Adipose tissue (tissue), 3 donors: ENCODE results near the gene ST6GALNAC2. TPM values are rescaled to one million over a fixed set of nuclear protein-coding genes. Genes with fewer than 3 reads are reported as not detected.
A peak's percentile ranks its signal among the peaks of the same experiment; 100 is the strongest.
"Not testable (repeated sequence)": the region's sequence is repeated elsewhere in the genome, so short reads cannot be mapped to it uniquely, and the experiment has no call there.

Experiments used
- H3K27ac ChIP-seq: one replicate; pipeline ENCODE4 v1.5.1; 2013; ENCODE audit warnings: low read depth, low read length
- WGBS, 3 donors: extraction: QIAGEN DNeasy Blood & Tissue Kit; methylation state at CpG; one replicate each; pipeline ENCODE4 v1.1.7; 2013; 5-methylcytosine and 5-hydroxymethylcytosine counted together
- polyA plus RNA-seq, 3 donors: library from polyadenylated mRNA; stranded (reverse); fragments of 200-250 nt; gene quantifications; one replicate each; pipeline ENCODE4 v1.2.3, GENCODE V29; 2013
- donor health status: healthy with polysubstance abuse.
- donor health status: Bipolar disorder and iron deficiency.
- donor health status: healthy.

The ST6GALNAC2 gene
- polyA plus RNA-seq, 3 donors, result 2.0 to 6.4 (median 4.2) TPM

DNA sequence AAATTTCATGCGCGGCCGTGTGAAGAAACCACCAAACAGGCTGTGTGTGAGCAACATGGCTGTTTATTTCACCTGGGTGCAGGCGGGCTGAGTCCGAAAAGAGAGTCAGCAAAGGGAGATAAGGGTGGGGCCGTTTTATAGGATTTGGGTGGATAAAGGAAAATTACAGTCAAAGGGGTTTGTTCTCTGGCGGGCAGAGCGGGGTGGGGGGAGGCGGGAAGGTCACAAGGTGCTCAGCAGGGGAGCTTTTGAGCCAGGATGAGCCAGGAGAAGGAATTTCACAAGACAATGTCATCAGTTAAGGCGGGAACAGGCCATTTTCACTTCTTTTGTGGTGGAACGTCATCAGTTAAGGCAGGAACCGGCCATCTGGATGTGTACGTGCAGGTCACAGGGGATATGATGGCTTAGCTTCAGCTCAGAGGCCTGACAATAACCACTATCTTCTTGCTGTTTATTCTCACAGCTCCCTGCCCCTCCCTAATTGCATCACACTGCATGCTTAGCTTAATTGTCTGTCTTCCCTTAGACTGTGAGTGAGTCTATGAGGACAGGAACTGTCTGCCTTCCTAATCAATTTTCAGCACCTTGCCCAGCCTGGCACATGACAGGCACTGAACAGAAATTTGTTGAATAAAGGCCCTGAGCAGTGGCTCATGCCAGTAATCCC, 25.6 kb upstream of the ST6GALNAC2 start:
- not testable (repeated sequence) for H3K27ac ChIP-seq
- WGBS, 3 donors, result 57 to 69% (median 61%) methylated on average over 11 to 13 of the region's 13 CpGs

DNA sequence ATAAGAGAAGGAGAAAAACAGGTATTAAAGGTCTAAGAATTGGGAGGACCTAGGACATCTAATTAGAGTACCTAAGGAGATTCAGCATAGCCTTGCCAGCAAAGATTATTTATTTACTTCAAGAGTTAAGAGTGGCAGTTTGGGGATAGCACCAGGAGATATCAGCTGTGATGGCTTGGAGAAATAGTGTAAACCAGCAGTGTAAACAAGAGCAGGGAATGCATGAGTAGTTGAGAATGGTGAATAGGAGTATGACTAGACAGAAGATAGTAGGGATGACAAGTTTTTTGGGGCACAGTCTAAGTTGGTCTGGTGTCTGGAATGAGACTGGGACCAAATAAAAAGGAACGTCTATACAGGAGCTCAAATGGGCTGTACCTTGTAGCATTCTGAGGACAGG, 21.0 kb upstream of the ST6GALNAC2 start:
- WGBS, 3 donors, result 65 to 75% (median 73%) methylated on average over 1 of the region's 1 CpG
- not testable (repeated sequence) for H3K27ac ChIP-seq

DNA sequence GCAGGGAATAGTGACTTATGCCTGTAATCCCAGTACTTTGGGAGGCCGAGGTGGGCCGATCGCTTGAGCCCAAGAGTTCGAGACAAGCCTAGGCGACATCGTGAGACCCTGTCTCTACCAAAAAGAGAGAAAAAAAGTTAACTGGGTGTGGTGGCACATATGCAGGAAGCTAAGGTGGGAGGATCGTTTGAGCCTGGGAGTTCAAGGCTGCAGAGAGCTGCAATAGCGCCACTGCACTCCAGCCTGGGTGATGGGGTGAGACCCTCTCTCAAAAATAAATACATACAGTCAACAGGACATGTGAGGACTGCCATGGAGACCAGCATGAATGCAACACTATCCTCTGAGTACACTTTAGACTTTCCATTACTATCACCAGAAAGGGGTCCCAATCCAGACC, 15.4 kb upstream of the ST6GALNAC2 start:
- H3K27ac ChIP-seq, result no peak overlapping the region
- WGBS, 3 donors, result 84 to 85% (median 84%) methylated on average over 8 of the region's 8 CpGs

DNA sequence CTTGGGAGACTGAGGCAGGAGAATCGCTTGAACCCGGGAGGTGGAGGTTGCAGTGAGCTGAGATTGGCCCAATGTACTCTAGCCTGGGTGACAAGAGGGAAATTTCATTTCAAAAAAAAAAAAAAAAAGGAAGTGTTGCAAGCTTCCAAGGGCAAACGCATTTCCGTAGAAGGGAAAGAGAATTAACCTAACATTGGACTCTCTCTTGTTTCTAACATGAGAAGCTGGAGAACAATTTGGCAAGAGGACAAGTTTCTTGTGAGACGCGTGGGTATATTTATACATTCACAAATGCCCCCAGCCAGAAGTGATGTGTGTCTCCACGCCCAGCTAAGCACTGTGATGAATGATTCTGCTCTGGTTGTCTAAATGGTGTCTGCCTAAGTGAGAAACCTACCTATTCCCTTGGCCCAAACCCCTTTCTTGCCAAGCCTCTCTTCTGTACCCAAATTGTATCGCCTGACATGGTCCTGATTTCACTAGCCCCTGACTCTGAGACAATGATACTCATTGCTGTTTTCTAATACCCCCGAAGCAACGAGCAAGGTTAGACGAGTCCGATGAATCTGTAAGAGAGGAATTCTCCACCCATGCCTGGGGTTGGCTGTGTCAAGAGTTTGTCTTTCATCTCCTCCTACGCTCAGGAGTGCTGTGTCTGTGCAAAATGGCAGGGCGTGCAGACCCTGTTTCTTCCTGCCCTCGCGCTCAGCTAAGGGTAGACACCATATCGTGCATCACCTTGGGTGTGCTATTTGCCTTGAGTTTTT, 14.2 kb upstream of the ST6GALNAC2 start:
- peak overlapping the region; percentile 54 for H3K27ac ChIP-seq
- 60 to 79% (median 70%) methylated on average over 17 of the region's 17 CpGs for WGBS, 3 donors

DNA sequence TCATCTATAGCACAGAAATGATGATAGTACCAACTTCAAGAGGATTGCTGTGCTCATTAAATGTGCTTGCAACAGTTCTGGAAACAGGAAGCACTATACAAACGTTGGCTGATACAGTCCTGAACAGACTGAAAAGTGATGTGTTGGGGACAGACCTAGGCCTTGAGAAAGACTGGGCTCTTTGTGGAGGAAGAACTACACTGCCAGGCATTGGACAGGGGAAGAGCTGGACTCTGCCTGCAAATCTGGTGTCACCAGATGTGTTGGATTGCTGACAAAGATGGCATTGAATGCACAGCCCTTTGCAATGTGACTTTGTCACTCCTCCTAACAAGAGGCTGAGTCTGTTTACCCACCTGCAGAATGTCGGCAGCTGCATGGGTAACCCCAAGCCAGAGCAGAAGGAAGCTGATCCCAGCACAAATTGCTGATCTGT, 12.4 kb upstream of the ST6GALNAC2 start:
- H3K27ac ChIP-seq, result no peak overlapping the region
- 22 to 34% (median 23%) methylated on average over 2 of the region's 2 CpGs for WGBS, 3 donors

DNA sequence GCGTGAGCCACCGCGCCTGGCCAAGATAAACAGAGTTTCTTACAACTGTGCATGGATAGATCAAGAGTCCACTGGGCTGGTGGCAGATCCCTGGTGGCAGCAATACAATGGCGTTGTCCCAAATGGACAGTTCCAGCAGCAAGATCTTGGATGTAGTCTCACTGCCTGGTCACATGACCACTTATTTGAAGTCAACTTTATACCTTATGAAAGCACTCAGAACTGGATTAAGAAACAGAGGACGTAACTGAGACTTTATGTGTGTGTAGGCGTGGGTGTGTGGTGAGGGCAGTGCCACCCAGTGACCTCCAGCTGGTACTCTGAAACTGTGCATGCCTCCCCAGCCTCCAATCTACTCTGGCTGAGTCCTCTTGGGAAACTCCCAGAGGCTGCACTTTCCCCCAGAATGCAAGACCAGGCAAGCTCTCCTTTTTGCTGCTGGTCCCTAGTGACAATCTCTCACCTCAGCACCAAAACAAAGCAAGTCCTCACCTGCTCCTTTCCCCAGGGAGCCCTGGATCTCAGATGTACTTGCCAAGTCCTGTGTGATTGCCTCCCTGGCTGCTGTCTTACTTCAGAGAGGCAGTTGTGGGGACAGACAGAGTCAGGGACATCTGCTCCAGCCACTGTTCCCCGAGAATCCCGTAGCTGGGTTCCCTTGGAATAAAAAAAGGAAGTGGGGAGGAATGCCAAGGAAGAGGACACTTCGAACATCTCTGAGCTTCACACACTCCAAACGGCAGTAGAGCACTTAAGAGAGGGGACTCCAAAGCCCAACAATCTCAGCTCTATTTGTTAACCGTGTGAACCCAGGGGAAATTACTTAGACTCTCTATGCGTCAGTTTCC, 11.7 kb upstream of the ST6GALNAC2 start:
- H3K27ac ChIP-seq, result no peak overlapping the region

DNA sequence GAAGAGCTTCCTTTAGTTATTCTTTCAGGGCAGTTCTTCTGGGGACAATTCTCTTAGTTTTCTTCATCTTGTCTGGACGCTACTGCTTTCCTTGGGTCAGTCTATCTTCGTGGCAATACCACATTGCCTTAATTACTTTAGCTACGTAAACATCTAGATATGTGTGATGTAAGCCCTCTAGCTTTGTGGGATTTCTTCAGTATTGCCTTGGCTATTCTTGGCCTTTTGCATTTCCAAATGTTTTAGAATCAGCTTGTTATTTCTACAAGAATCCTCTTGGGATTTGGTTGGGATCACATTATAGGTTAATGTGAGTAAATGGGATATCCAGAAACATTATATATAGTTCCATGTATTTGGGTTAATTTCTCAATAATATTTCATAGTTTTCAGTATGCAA, 9.0 kb upstream of the ST6GALNAC2 start:
- no peak overlapping the region for H3K27ac ChIP-seq
- WGBS, 3 donors, result 64 to 85% (median 68%) methylated on average over 3 of the region's 3 CpGs

More for the DNA sequence above, 11.7 kb upstream of the ST6GALNAC2 start:
- 45 to 67% (median 52%) methylated on average over 12 of the region's 12 CpGs for WGBS, 3 donors

DNA sequence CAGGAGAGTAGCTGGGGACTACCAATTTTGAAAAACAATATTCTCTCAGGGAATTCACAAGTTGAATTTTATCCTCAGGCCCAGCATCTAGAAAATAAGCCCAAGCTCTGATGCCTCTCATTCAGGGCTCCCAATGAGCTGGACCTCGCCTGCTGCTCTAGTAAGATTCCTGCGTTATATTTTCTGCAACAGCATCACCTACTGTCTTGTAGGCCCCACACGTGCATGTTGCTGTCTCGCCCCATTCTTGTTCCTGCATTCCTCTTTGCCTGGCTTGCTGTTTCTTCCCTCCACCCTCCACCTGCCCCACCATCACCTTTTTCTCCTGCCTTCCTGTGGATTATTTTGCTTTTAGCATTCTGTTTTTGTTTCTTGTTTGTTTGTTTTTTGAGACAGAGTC, 8.3 kb upstream of the ST6GALNAC2 start:
- 84 to 86% (median 85%) methylated on average over 4 of the region's 4 CpGs for WGBS, 3 donors
- H3K27ac ChIP-seq, result no peak overlapping the region

DNA sequence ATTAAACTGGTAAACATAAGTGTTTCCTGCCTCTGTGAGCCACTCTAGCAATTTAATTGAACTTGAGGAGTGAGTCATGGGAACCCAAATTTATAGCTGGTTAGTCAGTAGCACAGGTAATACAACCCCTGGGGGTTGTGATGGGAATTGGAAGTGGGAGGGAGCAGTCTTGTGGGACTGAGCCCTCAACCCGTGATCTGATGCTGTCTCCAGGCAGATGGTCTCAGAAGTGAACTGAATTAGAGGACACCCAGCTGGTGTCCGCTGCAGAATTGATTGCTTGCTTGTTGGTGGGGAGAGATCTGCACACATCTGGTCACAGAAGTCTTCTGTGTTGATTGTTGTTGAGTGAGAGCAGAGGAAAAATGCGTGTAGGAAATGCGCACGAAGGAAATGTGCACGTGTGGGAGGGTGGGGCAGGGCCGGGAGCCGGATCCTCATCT, 7.7 kb upstream of the ST6GALNAC2 start:
- H3K27ac ChIP-seq, result no peak overlapping the region
- WGBS, 3 donors, result 76 to 82% (median 80%) methylated on average over 8 of the region's 8 CpGs

DNA sequence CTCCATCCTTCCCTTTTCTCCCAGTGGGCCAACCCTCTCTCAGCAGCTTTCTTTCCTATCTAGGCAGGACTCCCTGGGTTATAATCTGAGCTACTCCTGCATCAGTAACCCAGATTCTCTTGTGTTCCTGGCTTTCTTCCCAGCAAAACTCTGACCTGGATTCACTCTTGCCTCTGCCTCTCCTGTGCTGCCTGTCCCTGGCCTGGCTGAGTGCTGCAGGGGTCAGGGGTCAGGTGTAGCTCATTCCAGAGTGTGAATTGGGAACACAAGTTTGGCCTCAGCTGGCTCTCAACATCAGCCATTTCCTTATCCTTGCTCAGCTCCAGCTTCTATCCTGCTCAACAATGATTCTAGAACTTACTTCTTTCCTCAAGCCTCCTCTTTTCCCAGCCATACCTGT, 2.5 kb upstream of the ST6GALNAC2 start:
- no peak overlapping the region for H3K27ac ChIP-seq

DNA sequence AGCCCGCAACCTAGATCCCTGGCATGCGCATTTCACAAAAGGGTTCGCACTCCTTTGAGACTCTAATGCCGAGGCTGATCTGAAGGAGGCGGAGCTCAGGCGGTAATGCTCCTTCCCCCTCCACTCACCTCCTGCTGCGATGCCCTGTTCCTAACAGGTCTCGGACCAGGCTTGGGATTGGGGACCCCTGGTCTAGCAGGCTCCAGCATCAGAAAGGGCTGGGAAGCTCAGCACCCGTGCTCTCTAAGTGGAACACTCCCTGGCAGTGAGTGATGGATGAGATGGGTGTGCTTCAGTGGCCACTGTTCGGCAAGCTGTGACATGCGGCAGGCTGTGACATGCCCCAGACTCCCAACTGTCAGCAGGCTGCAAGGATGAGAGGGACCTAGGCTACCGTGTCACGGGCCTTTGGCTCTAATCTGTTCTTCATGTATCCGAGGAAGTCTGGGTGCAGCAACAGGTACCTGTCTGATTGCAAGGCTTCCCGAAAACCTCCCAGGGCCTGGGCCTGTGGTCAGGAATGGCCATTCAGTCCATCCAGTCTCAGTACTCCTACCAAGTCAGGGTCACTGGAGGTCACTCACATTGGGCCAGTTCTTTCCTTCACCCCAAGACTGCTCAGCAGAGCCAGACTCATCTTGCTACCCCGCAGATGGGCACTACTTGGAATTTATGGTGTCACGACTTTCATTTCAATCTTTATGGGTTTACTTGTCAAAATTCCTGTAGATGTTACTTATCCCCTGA, 1.3 kb upstream of the ST6GALNAC2 start:
- H3K27ac ChIP-seq, result no peak overlapping the region
- 28 to 55% (median 29%) methylated on average over 17 of the region's 17 CpGs for WGBS, 3 donors

DNA sequence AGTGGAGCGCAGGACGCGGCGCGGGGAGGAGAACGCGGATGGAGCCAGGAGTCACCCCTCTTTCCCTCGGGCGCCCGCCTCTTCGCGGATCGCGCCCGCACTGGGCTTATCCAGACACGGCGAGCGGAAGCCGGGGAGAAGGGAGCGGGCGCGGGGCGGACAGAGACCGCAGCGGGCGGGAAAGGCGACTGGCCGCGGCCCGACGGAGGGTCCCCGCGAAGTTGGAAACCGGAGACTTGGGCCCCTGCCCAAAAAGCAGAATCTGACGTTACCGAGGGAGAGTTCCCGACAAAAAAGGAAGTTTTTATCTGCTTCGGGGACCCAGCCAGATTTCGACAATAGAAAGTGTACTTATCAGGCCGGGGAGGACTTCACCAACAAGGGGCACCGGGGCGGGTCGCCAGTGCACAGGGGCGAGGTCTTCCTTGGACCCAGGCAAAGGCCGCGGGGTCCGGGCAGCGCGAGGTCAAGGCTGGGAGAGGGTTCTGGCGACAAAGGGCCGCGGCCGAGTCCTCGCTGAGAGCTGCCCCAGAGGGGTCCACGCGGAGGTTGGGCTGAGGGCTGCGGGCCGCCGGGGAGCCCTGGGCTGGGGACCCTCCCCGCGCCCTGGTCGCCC, 519 bp downstream of the ST6GALNAC2 start:
- no peak overlapping the region for H3K27ac ChIP-seq
- WGBS, 3 donors, result 0 to 1% (median 1%) methylated on average over 54 to 62 of the region's 62 CpGs

DNA sequence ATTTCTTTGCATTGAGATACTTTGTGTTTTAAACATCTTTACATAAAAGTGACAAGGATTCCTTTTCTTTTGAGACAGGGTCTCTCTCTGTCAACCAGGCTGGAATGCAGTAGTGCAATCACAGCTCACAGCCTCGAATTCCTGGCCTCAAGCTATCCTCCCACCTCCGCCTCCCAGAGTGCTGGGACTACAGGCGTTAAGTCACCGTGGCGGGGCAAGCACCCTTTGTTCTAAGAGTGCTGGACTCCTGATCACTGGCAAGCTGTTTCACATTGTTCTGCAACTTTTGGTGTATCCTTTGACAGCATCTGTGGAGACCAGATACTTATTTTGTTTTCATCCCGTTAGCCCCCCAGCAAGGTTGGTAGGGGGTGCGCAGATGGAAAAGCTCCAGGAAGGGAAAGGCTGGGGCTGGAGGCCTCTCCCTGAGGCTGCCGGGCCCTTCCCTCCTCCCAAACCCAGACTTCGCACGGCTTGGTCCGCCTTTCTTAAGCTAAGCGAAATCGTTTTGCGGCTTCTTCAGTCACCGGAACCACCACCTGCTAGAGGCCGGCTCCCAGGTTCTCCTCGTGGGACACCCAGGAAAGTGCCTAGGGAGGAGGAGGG, 1.1 kb downstream of the ST6GALNAC2 start:
- H3K27ac ChIP-seq, result no peak overlapping the region
- 25 to 29% (median 26%) methylated on average over 17 of the region's 17 CpGs for WGBS, 3 donors

DNA sequence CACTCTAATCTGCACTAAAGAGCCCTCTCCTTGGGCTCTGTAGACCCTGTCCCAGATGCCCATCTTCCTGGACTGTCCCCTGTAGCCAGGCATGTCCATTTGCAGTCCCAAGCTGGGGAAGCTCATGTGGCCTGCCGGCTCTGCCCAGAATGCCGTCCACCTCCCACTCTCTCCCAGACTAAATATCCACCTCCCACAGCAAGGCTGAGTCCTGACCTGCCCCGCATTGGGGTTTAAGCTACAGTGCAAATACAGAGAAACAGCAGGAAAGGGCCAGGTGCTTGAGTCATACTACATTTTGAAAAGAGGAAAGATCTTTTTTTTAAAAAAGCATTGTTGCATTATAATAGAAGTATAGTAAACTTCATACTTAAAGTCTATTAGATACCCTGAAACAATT, 3.0 kb downstream of the ST6GALNAC2 start:
- H3K27ac ChIP-seq, result no peak overlapping the region
- WGBS, 3 donors, result 29 to 32% (median 30%) methylated on average over 3 of the region's 3 CpGs

DNA sequence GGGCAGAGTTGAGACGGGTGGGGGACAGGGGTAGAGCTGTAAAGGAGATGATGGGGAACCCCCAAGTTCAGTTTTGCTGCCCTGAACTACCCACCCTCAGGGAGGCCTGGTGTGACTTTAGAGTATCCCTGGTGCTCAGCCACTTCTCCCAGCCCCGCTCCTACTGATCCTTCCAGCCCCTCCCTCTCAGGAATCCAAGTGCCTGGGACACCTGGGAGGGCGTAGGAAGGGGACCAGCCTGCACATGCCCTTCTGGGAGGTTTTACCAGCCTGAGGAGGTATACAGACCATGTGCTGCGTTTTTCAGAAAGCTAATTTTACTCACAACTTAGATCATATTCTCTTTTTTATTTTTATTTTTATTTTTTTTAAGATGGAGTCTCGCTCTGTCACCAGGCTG, 4.1 kb downstream of the ST6GALNAC2 start:
- WGBS, 3 donors, result 80 to 92% (median 89%) methylated on average over 4 to 5 of the region's 5 CpGs
- H3K27ac ChIP-seq, result no peak overlapping the region

DNA sequence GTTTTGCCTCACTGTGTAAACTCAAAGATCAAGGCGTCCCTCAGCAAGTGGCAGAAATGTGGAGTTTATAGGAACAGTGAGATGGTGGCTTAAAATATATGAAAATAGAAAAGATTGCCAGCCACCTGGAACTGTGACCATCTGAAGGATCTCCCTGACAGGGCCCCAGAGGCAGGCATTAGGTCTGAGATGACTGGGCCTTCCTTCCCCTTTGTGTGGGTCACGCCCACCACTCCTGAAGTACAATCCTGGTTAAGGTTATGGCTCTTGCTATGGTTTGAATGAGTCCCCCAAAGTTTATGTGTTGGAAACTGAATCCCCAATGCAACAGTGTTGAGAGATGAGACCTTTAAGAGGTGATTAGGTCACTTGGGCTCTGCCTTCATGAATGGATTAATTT, 6.4 kb downstream of the ST6GALNAC2 start:
- WGBS, 3 donors, result 74 to 98% (median 81%) methylated on average over 2 of the region's 2 CpGs
- H3K27ac ChIP-seq, result no peak overlapping the region

DNA sequence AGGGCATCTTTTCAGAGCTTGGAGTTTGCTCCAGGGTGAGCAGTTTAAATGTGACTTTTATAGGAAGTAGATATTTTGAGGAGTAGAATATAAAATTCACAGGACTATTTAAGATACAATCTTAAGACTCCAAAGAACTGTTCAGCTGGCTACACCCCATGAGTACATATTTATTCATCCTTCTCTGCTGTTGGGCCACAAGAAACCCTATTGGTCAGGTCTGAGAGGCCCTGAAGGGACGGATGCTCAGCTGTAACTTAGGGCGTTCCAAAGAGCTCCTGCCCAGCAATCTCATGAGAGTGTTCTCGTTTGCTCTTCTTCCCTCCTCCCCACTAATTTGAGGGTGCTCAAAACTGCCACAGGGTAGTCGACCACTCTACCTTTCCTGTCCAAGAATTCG, 7.3 kb downstream of the ST6GALNAC2 start:
- WGBS, 3 donors, result 75 to 84% (median 84%) methylated on average over 5 of the region's 5 CpGs
- H3K27ac ChIP-seq, result no peak overlapping the region

DNA sequence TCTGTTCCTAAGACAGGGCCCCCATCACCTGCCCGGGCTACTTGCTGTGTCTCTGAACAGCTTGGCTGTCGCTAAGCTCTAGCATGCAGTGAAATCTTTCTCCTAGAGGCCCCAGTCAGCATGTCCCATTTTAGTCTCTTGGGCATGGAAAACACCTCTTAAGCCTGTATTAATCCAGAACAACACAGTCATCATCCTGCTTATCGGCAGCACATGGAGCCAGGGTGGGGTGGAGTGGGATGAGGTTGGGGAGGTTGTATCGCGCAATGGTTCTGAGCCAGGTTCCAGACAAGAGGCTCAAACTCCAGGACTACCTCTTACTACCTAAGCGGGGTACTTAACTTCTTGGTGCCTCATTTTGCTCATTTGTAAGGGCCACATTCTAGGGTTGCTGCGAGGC, 7.8 kb downstream of the ST6GALNAC2 start:
- WGBS, 3 donors, result 92 to 98% (median 97%) methylated on average over 7 of the region's 7 CpGs
- H3K27ac ChIP-seq, result no peak overlapping the region
